ENCODE results near the gene ENTPD8.
"Not testable (repeated sequence)": the region's sequence is repeated elsewhere in the genome, so short reads cannot be mapped to it uniquely, and the experiment has no call there.

GRCh38 chr9:137466389-137467085, 25.4 kb upstream of the ENTPD8 start:
- not testable (repeated sequence) for TF ChIP-seq CTCF (conservative IDR thresholded peaks at IDR 0.05 in 1 of 2, IDR thresholded peaks at IDR 0.05 in 1 of 2; ENCODE audit: extremely low read depth in 1 of 2, insufficient read depth in 1 of 2, low read depth in 1 of 2, low read length in 2 of 2); EZH2 (IDR thresholded peaks at IDR 0.05; ENCODE audit: borderline replicate concordance, low read length)
